Calu3 (cell line): ENCODE data around the gene ASZ1. TPM values are rescaled to one million over a fixed set of nuclear protein-coding genes. Genes with fewer than 3 reads are reported as not detected.

Experiments
- BruUV-seq: library from RNA; stranded (reverse); fragments of 400-500 nt; replicated peaks from 2 replicates; lab custom pipeline; 2021; lab: Mats Ljungman, UMichigan
- CTCF ChIA-PET: fragments of 300-600 bp; sonication (Branson Sonifier 250); formaldehyde crosslinking; loops from one replicate; lab custom pipeline; 2022; ENCODE audit warnings: antibody characterized with exemption; lab: Charles Lee
- DNase-seq: peaks from one replicate; pipeline ENCODE4 v3.0.0; 2022
- H3K27ac Mint-ChIP-seq: one replicate; pipeline ENCODE4 v1.8.0; 2022; ENCODE audit warnings: mixed read lengths; ENCODE audit not compliant: unreplicated experiment
- H3K27me3 Mint-ChIP-seq: one replicate; pipeline ENCODE4 v1.8.0; 2022; ENCODE audit warnings: mixed read lengths; ENCODE audit not compliant: unreplicated experiment
- H3K36me3 Mint-ChIP-seq: one replicate; pipeline ENCODE4 v1.8.0; 2022; ENCODE audit warnings: mild to moderate bottlenecking, moderate library complexity, mixed read lengths; ENCODE audit not compliant: insufficient read depth, unreplicated experiment
- H3K4me1 Mint-ChIP-seq: one replicate; pipeline ENCODE4 v1.8.0; 2022; ENCODE audit warnings: mild to moderate bottlenecking, low read depth, mixed read lengths; ENCODE audit not compliant: unreplicated experiment
- H3K4me3 Mint-ChIP-seq: one replicate; pipeline ENCODE4 v1.8.0; 2022; ENCODE audit warnings: mild to moderate bottlenecking, low read depth, moderate library complexity, mixed read lengths; ENCODE audit not compliant: unreplicated experiment
- H3K9me3 Mint-ChIP-seq: one replicate; pipeline ENCODE4 v1.8.0; 2022; ENCODE audit warnings: low read depth, mixed read lengths; ENCODE audit not compliant: unreplicated experiment
- intact Hi-C: fragments of 100-400 bp; cut with micrococcal nuclease; formaldehyde crosslinking; loops from one replicate; pipeline ENCODE4 v1.10.0; 2022; ENCODE audit not compliant: unreplicated experiment
- total RNA-seq: library from RNA; stranded (reverse); gene quantifications from 2 replicates; pipeline ENCODE4 v1.2.3, GENCODE V29; 2022
- TF ChIP-seq, protein P1 (sequence below): fragments of 200-600 bp; IDR thresholded peaks from one replicate; pipeline ENCODE4 v1.8.0; 2022; ENCODE audit warnings: antibody characterized with exemption; ENCODE audit not compliant: unreplicated experiment

Gene ASZ1
- total RNA-seq, 1 experiment from 2014 or later, result not detected

DNA sequence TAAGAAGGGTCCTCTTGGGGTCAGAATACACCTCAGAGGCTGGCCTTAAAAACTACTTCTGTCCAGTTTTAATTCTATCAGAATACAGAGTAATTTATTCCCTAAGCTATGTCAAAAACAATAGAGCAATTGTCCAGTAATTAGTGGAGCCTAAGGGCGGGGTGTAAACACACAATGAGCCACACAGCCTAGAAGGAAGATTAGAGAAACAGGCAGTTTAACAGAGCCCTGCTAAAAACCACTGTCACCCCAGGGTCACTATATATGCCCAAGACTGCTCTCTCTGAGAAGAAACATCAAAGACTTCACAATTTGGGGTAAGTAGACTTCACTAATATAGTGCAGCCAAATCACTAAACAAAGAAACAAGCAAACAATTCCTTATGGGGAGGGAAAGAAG lies 77.3 kb downstream of the ASZ1 start:
- BruUV-seq, result no TSS peak
- H3K36me3 Mint-ChIP-seq, result no peaks in the 10 kb centered on the region
- no peak overlapping the region for H3K4me3 Mint-ChIP-seq
- DNase-seq, result peak; percentile 35
- intact Hi-C loops, result no loop called here
- H3K27ac Mint-ChIP-seq, result no peak overlapping the region
- peaks cover 11% of the 10 kb centered on the region for H3K27me3 Mint-ChIP-seq
- TF ChIP-seq, protein P1, sequence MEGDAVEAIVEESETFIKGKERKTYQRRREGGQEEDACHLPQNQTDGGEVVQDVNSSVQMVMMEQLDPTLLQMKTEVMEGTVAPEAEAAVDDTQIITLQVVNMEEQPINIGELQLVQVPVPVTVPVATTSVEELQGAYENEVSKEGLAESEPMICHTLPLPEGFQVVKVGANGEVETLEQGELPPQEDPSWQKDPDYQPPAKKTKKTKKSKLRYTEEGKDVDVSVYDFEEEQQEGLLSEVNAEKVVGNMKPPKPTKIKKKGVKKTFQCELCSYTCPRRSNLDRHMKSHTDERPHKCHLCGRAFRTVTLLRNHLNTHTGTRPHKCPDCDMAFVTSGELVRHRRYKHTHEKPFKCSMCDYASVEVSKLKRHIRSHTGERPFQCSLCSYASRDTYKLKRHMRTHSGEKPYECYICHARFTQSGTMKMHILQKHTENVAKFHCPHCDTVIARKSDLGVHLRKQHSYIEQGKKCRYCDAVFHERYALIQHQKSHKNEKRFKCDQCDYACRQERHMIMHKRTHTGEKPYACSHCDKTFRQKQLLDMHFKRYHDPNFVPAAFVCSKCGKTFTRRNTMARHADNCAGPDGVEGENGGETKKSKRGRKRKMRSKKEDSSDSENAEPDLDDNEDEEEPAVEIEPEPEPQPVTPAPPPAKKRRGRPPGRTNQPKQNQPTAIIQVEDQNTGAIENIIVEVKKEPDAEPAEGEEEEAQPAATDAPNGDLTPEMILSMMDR, result no peak
- H3K4me1 Mint-ChIP-seq, result peaks cover 20% of the 10 kb centered on the region
- CTCF ChIA-PET, result no interaction called here
- no peaks in the 10 kb centered on the region for H3K9me3 Mint-ChIP-seq

DNA sequence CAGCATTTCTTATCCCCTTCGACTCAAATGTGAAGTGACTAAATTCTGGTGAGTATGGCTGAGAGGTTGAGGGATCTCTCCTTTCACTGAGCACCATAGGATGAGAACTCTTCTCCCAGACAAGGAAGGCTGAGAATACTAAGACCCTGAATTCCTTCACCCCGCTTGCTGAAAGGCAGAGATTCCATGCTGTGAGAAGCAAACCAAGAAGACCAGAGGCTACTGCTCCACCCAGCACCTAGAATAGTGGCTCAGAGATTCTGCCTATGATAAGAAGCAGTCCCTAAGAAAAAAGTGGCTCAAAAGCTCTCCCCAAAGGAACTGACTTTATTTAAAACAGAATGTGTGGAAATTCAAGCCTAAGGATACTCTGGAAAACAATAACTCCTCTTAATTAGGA lies 77.7 kb downstream of the ASZ1 start:
- intact Hi-C loops, result no loop called here
- no peak overlapping the region for H3K27ac Mint-ChIP-seq
- CTCF ChIA-PET, result no interaction called here
- H3K4me3 Mint-ChIP-seq, result no peak overlapping the region
- DNase-seq, result no peak
- BruUV-seq, result no TSS peak
- H3K9me3 Mint-ChIP-seq, result no peaks in the 10 kb centered on the region
- peaks cover 16% of the 10 kb centered on the region for H3K27me3 Mint-ChIP-seq
- peaks cover 20% of the 10 kb centered on the region for H3K4me1 Mint-ChIP-seq
- no peaks in the 10 kb centered on the region for H3K36me3 Mint-ChIP-seq
- TF ChIP-seq, protein P1, result no peak

DNA sequence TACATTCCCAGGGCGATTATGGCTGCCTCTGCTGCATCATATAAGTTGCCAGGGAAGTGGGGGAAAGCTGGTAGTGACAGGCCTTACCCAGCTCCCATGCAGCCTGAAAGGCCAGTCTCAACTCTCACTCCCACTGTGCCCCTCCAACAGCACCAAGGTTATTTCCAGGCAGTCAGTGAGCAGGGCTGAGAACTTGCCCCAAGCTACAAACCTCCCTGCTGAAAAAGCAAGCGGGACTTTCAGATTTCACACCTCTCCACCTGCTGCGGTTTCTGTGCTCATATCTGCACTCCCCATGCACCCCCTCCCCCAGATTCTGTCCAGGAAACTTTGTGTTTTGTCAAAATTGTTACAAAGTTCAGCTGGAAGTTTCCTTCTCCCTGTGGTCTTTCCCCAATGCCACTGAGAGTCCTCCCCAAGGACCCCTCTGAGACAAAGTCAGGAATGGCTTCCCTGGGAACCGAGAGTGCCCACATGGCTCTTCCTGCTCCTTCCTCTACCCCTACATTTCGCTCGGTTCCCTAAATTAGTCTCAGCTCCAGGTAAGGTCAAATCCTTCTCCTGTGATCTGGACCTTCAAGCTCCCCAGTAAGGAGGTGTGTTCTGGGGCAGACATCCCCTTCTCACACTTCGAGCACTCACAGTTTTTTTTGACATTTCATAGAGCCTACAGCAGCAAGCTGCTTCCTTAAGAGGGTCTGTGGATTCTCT lies 79.2 kb downstream of the ASZ1 start:
- Mint-ChIP-seq H3K4me1 (peaks cover 20% of the 10 kb centered on the region), H3K9me3 (no peaks in the 10 kb centered on the region), H3K4me3 (no peak overlapping the region), H3K27ac (no peak overlapping the region), H3K36me3 (no peaks in the 10 kb centered on the region), H3K27me3 (peaks cover 22% of the 10 kb centered on the region)
- TF ChIP-seq, protein P1, result no peak
- no TSS peak for BruUV-seq
- intact Hi-C loops, result no loop called here
- no peak for DNase-seq
- CTCF ChIA-PET, result no interaction called here

DNA sequence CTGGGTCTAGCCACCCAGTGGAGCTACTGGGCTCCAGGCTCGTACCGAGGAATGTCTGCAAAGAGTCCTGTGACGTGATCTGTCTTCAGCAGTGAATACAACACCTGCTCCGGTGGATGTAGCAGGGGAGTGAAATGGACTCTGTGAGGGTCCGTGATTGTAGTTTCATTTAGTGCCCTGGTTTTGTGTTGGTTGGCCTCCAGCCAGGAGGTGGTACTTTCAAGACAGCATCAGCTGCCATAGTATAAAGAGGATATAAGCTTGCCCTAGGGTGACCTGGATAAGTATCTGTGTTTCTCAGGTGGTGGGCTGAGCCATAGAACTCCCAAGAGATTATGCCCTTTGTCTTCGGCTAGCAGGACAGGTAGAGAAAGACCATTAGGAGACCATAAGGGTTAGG lies 79.8 kb downstream of the ASZ1 start:
- H3K9me3 Mint-ChIP-seq, result no peaks in the 10 kb centered on the region
- intact Hi-C loops, result no loop called here
- CTCF ChIA-PET, result no interaction called here
- H3K36me3 Mint-ChIP-seq, result no peaks in the 10 kb centered on the region
- DNase-seq, result no peak
- TF ChIP-seq, protein P1, result no peak
- H3K27me3 Mint-ChIP-seq, result peaks cover 22% of the 10 kb centered on the region
- peaks cover 20% of the 10 kb centered on the region for H3K4me1 Mint-ChIP-seq
- H3K4me3 Mint-ChIP-seq, result no peak overlapping the region
- no peak overlapping the region for H3K27ac Mint-ChIP-seq
- no TSS peak for BruUV-seq
